K562 (cell line): ENCODE measurements around the gene FNBP1. TPM values are rescaled to one million over a fixed set of nuclear protein-coding genes. Genes with fewer than 3 reads are reported as not detected.

Source experiments
- BRD4 ChIP-seq: fragments of 200-600 bp; sonication (generic); IDR thresholded peaks from 2 replicates; pipeline ENCODE4 v1.6.1; 2017; ENCODE audit warnings: inconsistent platforms
- CHCHD3 ChIP-seq: fragments of 250-450 bp; sonication (Bioruptor Pico); IDR thresholded peaks from 2 replicates; pipeline ENCODE4 v2.1.2; 2022; ENCODE audit warnings: mild to moderate bottlenecking
- CHD1 ChIP-seq: fragments of 200-600 bp; sonication (generic); IDR thresholded peaks from one replicate; pipeline ENCODE4 v1.6.1; 2012; ENCODE audit warnings: mild to moderate bottlenecking, moderate library complexity, low read length, inconsistent platforms
- CXXC5 ChIP-seq: fragments of 250-450 bp; sonication (Bioruptor Pico); IDR thresholded peaks from 2 replicates; pipeline ENCODE4 v1.8.0; 2022; ENCODE audit warnings: inconsistent platforms, mild to moderate bottlenecking, moderate library complexity
- DEAF1 ChIP-seq: fragments of 450-650 bp; formaldehyde crosslinking; IDR thresholded peaks from 2 replicates; pipeline ENCODE4 v1.4.0; 2020; ENCODE audit warnings: mild to moderate bottlenecking, moderate library complexity
- GATAD2B ChIP-seq: fragments of 450-650 bp; IDR thresholded peaks from 2 replicates; pipeline ENCODE4 v1.6.1; 2017; ENCODE audit warnings: mild to moderate bottlenecking, borderline replicate concordance
- GMEB1 ChIP-seq: fragments of 250-450 bp; sonication (Bioruptor Pico); IDR thresholded peaks from 2 replicates; pipeline ENCODE4 v1.4.0; 2020; ENCODE audit warnings: mild to moderate bottlenecking
- JUNB ChIP-seq: fragments of 450-650 bp; formaldehyde crosslinking; conservative IDR thresholded peaks from 2 replicates; pipeline ENCODE4 v1.4.0; 2020; ENCODE audit warnings: mild to moderate bottlenecking
- MXI1 ChIP-seq: IDR thresholded peaks from 2 replicates; pipeline ENCODE4 v1.6.1; 2011; ENCODE audit warnings: low read depth, mild to moderate bottlenecking, improper control_type of control experiment, low read length
- MYBL2 ChIP-seq, 2 experiments: fragments of 450-650 bp in 1 of 2; sonication (generic) in 1 of 2; formaldehyde crosslinking in 1 of 2; IDR thresholded peaks; 2 replicates each; pipeline versions ENCODE4 v1.6.1 to v1.8.1; 2017 to 2022; ENCODE audit warnings: borderline replicate concordance in 1 of 2, inconsistent platforms in 1 of 2, low read depth in 1 of 2, mild to moderate bottlenecking in 1 of 2, missing genetic modification reagents in 1 of 2, moderate library complexity in 1 of 2
- MYC ChIP-seq, 2 experiments: fragments of 250-450 bp in 1 of 2; sonication (Bioruptor Pico) in 1 of 2; IDR thresholded peaks; 2 replicates each; pipeline versions ENCODE4 v1.5.1 to v1.6.1; 2012 to 2021; ENCODE audit warnings: low read depth in 2 of 2, borderline replicate concordance in 1 of 2, improper control_type of control experiment in 1 of 2, low read length in 1 of 2, mild to moderate bottlenecking in 1 of 2, moderate library complexity in 1 of 2
- RAD21 ChIP-seq, 2 experiments: fragments of 250-450 bp in 1 of 2; fragments of 450-650 bp in 1 of 2; sonication (Bioruptor Pico) in 1 of 2; formaldehyde crosslinking in 1 of 2; IDR thresholded peaks in 1 of 2; conservative IDR thresholded peaks in 1 of 2; 2 replicates each; pipeline versions ENCODE4 v1.4.0 to v1.8.0; 2020 to 2022; ENCODE audit warnings: mild to moderate bottlenecking in 2 of 2, moderate library complexity in 1 of 2
- SMC3 ChIP-seq: conservative IDR thresholded peaks from 2 replicates; pipeline ENCODE4 v1.6.1; 2011; ENCODE audit warnings: low read depth, low read length, improper control_type of control experiment; ENCODE audit not compliant: insufficient read depth
- TCF7 ChIP-seq: sonication (generic); IDR thresholded peaks from 2 replicates; pipeline ENCODE4 v1.6.1; 2016; ENCODE audit warnings: antibody characterized with exemption, borderline replicate concordance
- TCFL5 ChIP-seq: fragments of 250-450 bp; sonication (Bioruptor Pico); conservative IDR thresholded peaks from 2 replicates; pipeline ENCODE4 v1.6.1; 2021; ENCODE audit warnings: mild to moderate bottlenecking, moderate library complexity, matching md5 sums
- ZFP1 ChIP-seq: fragments of 450-650 bp; formaldehyde crosslinking; IDR thresholded peaks from 2 replicates; pipeline ENCODE4 v1.4.0; 2020; ENCODE audit warnings: mild to moderate bottlenecking, mixed read lengths
- ZNF384 ChIP-seq: IDR thresholded peaks from 2 replicates; pipeline ENCODE4 v1.6.1; 2012; ENCODE audit warnings: low read depth, low read length, improper control_type of control experiment
- polyA plus RNA-seq, 8 experiments: library from polyadenylated mRNA; depleted of rRNA in 4 of 8; stranded (reverse) in 5 of 8; unstranded in 3 of 8; fragments of >200 nt; fragmentation: Nextera tagmentation in 2 of 8; fragmentation: Illumina TruSeq in 1 of 8; extraction: Ambion mirVana in 2 of 8; extraction: Trizol in 1 of 8; gene quantifications; 2 replicates each; pipeline versions ENCODE4 v1.2.1 to v1.2.3, GENCODE V29; 2011 to 2014; ENCODE audit warnings: inconsistent platforms in 1 of 8, missing spikeins in 1 of 8
- total RNA-seq, 7 experiments: library from RNA; depleted of rRNA in 6 of 7; stranded (reverse); fragments of >200 nt in 6 of 7; fragmentation: Illumina TruSeq in 2 of 7; extraction: Trizol in 2 of 7; gene quantifications; 2 replicates each; pipeline versions ENCODE4 v1.2.1 to v1.2.3, GENCODE V29; 2011 to 2021; ENCODE audit warnings: low replicate concordance in 1 of 7
- TF ChIP-seq, protein P1 (sequence below): fragments of 450-650 bp; IDR thresholded peaks from 2 replicates; pipeline ENCODE4 v1.6.1; 2018; ENCODE audit warnings: mild to moderate bottlenecking, low read depth; ENCODE audit not compliant: partially characterized antibody
- TF ChIP-seq, protein P2 (sequence below): fragments of 450-650 bp; formaldehyde crosslinking; conservative IDR thresholded peaks from 2 replicates; pipeline ENCODE4 v1.4.0; 2022; ENCODE audit warnings: mild to moderate bottlenecking, missing genetic modification characterization

Gene FNBP1
- total and polyA plus RNA-seq, 9 of the 15 experiments (the other 6 are each of a cell fraction or from before 2014, with no cell fraction given): 1.8 to 14.9 (median 7.6) TPM

DNA sequence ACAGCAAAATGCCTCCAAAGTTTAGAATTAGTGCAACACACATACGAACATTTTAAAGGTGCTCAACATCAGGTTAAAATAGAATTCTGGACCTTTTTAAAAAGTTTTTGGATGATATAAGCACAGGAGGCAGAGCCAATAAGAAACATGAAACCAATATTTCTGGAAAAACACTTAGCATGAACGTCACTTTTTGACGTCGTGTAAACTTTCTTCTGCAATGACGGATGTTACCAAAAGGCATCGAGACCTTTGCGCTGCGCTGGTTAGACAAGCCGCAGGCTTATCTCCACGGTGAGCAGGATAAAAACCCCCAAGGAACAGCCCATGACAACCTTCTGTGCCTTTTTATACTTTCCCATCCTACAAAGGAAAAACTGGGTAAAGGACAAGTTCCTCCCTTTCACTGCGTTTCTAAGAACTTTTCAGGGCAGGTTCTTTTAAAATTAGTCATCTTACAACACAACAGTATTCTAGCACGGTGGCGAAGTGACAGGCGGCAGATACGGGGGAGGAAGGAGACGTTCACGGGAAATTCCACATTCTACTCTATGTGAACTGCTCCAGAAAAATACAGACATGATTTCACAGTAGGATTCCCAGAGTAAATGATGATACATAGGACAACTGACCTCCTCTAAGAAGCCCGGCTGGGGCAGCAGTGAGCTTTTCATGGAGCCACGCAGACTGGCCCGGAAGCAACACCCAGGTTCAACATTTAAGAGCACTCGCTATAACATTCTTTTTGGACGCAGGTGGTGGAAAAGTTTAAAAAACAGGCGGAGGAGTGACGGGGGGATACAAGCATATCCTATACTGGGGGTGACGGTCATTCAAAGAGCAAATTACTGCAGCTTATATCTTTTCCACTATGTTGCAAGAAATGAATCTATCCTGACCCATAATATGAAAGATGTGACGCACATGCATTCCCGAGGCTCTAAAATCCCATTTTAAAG is 155.4 kb downstream of the FNBP1 start (continued):
- TF ChIP-seq TCFL5 (CRISPR knock-in tag) (0 out of 2 replicates have a peak, but pooled peaks have one; percentile 24), ZNF384 (peak; percentile 45; the same call in 1 of the 2 replicates), CHD1 (peak; percentile 18), GMEB1 (peak; percentile 48; the same call in 1 of the 2 replicates), RAD21 (CRISPR knock-in tag; conservative IDR thresholded peaks at IDR 0.05 in 1 of 2, IDR thresholded peaks at IDR 0.05 in 1 of 2) (peak; percentile 68 to 72), MXI1 (0 out of 2 replicates have a peak, but pooled peaks have one; percentile 37), TCF7 (no peak), MYC (IDR thresholded peaks at IDR 0.05; ENCODE audit: low read depth, low read length) (peak; percentile 49; the same call in 1 of the 2 replicates), MYC (CRISPR knock-in tag; IDR thresholded peaks at IDR 0.05; ENCODE audit: borderline replicate concordance, low read depth) (no peak), SMC3 (peak; percentile 28; the same call in 1 of the 2 replicates), CXXC5 (CRISPR knock-in tag) (peak; percentile 72), GATAD2B (no peak), MYBL2 (IDR thresholded peaks at IDR 0.05; ENCODE audit: low read depth) (no peak), MYBL2 (CRISPR knock-in tag; IDR thresholded peaks at IDR 0.05; ENCODE audit: borderline replicate concordance) (no peak), DEAF1 (peak; percentile 61), CHCHD3 (CRISPR knock-in tag) (peak; percentile 81; the same call in 1 of the 2 replicates), BRD4 (peak; percentile 89), ZFP1 (0 out of 2 replicates have a peak, but pooled peaks have one; percentile 1), JUNB (CRISPR knock-in tag) (0 out of 2 replicates have a peak, but pooled peaks have one; percentile 7)
- TF ChIP-seq, protein P1, sequence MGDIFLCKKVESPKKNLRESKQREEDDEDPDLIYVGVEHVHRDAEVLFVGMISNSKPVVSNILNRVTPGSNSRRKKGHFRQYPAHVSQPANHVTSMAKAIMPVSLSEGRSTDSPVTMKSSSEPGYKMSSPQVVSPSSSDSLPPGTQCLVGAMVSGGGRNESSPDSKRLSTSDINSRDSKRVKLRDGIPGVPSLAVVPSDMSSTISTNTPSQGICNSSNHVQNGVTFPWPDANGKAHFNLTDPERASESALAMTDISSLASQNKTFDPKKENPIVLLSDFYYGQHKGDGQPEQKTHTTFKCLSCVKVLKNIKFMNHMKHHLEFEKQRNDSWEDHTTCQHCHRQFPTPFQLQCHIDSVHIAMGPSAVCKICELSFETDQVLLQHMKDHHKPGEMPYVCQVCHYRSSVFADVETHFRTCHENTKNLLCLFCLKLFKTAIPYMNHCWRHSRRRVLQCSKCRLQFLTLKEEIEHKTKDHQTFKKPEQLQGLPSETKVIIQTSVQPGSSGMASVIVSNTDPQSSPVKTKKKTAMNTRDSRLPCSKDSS: no peak
- TF ChIP-seq, protein P2, sequence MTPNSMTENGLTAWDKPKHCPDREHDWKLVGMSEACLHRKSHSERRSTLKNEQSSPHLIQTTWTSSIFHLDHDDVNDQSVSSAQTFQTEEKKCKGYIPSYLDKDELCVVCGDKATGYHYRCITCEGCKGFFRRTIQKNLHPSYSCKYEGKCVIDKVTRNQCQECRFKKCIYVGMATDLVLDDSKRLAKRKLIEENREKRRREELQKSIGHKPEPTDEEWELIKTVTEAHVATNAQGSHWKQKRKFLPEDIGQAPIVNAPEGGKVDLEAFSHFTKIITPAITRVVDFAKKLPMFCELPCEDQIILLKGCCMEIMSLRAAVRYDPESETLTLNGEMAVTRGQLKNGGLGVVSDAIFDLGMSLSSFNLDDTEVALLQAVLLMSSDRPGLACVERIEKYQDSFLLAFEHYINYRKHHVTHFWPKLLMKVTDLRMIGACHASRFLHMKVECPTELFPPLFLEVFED (CRISPR knock-in tag): 0 out of 2 replicates have a peak, but pooled peaks have one; percentile 45
